SJCRH30 (cell line): Measurements from ENCODE around the gene VAPA. TPM values are rescaled to one million over a fixed set of nuclear protein-coding genes. Genes with fewer than 3 reads are reported as not detected.
A peak's percentile ranks its signal among the peaks of the same experiment; 100 is the strongest.

Source experiments
- DNase-seq, 2 experiments: peaks; one replicate each; pipeline ENCODE4 v3.0.0-alpha.2; 2015 to 2020
- H3K27ac ChIP-seq: fragments of 250-450 bp; sonication (Bioruptor Pico); 2 replicates; pipeline ENCODE4 v1.5.1; 2020; ENCODE audit warnings: mild to moderate bottlenecking, moderate library complexity
- H3K27me3 ChIP-seq: fragments of 250-450 bp; sonication (Bioruptor Pico); 2 replicates; pipeline ENCODE4 v1.5.1; 2020; ENCODE audit warnings: mild to moderate bottlenecking, moderate library complexity
- H3K36me3 ChIP-seq: fragments of 250-450 bp; sonication (Bioruptor Pico); 2 replicates; pipeline ENCODE4 v1.5.1; 2020; ENCODE audit warnings: mild to moderate bottlenecking, moderate library complexity
- H3K4me1 ChIP-seq: fragments of 250-450 bp; sonication (Bioruptor Pico); 2 replicates; pipeline ENCODE4 v1.5.1; 2020; ENCODE audit warnings: mild to moderate bottlenecking, moderate library complexity
- H3K4me3 ChIP-seq: fragments of 250-450 bp; sonication (Bioruptor Pico); 2 replicates; pipeline ENCODE4 v1.5.1; 2020; ENCODE audit warnings: mild to moderate bottlenecking, moderate library complexity
- H3K9me3 ChIP-seq: fragments of 250-450 bp; sonication (Bioruptor Pico); replicated peaks from 2 replicates; pipeline ENCODE4 v1.5.1; 2020; ENCODE audit warnings: mild to moderate bottlenecking, moderate library complexity
- total RNA-seq: library from RNA; depleted of rRNA; stranded (reverse); fragments of >200 nt; shearing (Covaris generic); gene quantifications from 2 replicates; pipeline ENCODE4 v1.2.3, GENCODE V29; 2014; rRNA removed

Gene VAPA
- total RNA-seq, 1 experiment from 2014 or later, result 154 TPM

GRCh38 chr18:9995631-9996030 lies 81.8 kb downstream of the VAPA start:
- H3K27ac ChIP-seq, result no peak overlapping the region
- H3K9me3 ChIP-seq, result peaks cover 4% of the 10 kb centered on the region; the same call in 1 of the 2 replicates
- H3K4me1 ChIP-seq, result no peaks in the 10 kb centered on the region
- no peaks in the 10 kb centered on the region for H3K27me3 ChIP-seq
- no peak for DNase-seq
- no peak overlapping the region for H3K4me3 ChIP-seq
- H3K36me3 ChIP-seq, result no peaks in the 10 kb centered on the region

GRCh38 chr18:9996094-9996493 lies 82.3 kb downstream of the VAPA start:
- Histone ChIP-seq H3K9me3 (peaks cover 4% of the 10 kb centered on the region; the same call in 1 of the 2 replicates), H3K36me3 (no peaks in the 10 kb centered on the region), H3K4me3 (no peak overlapping the region), H3K27me3 (no peaks in the 10 kb centered on the region), H3K4me1 (no peaks in the 10 kb centered on the region), H3K27ac (no peak overlapping the region)
- no peak for DNase-seq

GRCh38 chr18:9997711-9998110 lies 83.9 kb downstream of the VAPA start:
- no peaks in the 10 kb centered on the region for H3K4me1 ChIP-seq
- no peaks in the 10 kb centered on the region for H3K36me3 ChIP-seq
- H3K9me3 ChIP-seq, result peaks cover 4% of the 10 kb centered on the region; the same call in 1 of the 2 replicates
- no peak overlapping the region for H3K4me3 ChIP-seq
- no peak for DNase-seq
- no peaks in the 10 kb centered on the region for H3K27me3 ChIP-seq
- no peak overlapping the region for H3K27ac ChIP-seq

GRCh38 chr18:9998330-9998729 lies 84.5 kb downstream of the VAPA start:
- DNase-seq, result no peak
- H3K27me3 ChIP-seq, result no peaks in the 10 kb centered on the region
- H3K4me3 ChIP-seq, result no peak overlapping the region
- peaks cover 4% of the 10 kb centered on the region; the same call in 1 of the 2 replicates for H3K9me3 ChIP-seq
- H3K27ac ChIP-seq, result no peak overlapping the region
- H3K4me1 ChIP-seq, result no peaks in the 10 kb centered on the region
- H3K36me3 ChIP-seq, result no peaks in the 10 kb centered on the region

DNA sequence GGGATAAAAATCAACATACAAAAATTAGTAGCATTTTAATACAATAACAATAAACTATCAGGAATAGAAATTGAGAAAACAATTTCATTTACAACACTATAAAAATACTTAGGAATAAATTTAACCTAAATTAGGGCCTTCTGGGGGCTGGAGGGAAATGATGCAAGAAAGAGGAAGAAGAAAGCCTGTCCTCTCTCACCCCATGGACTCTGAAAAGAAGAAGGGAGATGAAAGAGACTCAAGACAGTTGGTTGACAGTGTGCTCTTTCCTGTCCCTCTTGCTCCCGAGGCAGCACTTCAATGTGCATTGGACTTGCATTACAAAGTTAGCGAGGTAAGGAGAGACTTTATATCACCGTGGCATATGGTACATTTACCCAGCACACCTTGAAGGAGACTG lies 88.5 kb downstream of the VAPA start:
- Histone ChIP-seq H3K4me1 (no peaks in the 10 kb centered on the region), H3K4me3 (no peak overlapping the region), H3K36me3 (no peaks in the 10 kb centered on the region), H3K9me3 (peaks cover 4% of the 10 kb centered on the region; the same call in 1 of the 2 replicates), H3K27ac (no peak overlapping the region), H3K27me3 (no peaks in the 10 kb centered on the region)
- no peak for DNase-seq

DNA sequence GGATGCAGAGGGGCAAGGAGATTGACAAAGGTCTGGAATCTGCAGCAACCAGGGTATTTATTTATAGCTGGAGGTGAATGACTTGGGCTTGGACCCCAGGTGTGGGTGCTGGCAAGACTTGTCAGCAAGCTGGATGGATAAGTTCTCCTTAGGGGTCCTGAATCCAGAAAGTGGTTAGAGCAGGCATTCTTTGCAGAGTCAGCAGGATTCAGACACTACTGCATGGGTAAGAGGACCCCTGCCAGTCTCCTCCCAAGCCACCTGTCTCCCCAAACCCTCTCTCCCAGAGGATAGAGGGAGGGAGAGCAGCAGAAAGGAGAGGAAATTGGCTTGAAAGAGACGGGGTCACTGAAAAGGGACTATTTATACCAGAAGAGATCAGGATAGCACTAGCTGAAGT lies 89.5 kb downstream of the VAPA start:
- no peak for DNase-seq
- H3K27ac ChIP-seq, result no peak overlapping the region
- no peaks in the 10 kb centered on the region for H3K4me1 ChIP-seq
- no peaks in the 10 kb centered on the region for H3K36me3 ChIP-seq
- H3K4me3 ChIP-seq, result no peak overlapping the region
- H3K27me3 ChIP-seq, result no peaks in the 10 kb centered on the region
- peaks cover 4% of the 10 kb centered on the region; the same call in 1 of the 2 replicates for H3K9me3 ChIP-seq

- H3K9me3 ChIP-seq, result no peaks in the 10 kb centered on the region
- H3K4me3 ChIP-seq, result no peak overlapping the region
- H3K27me3 ChIP-seq, result no peaks in the 10 kb centered on the region
- no peak overlapping the region for H3K27ac ChIP-seq
- H3K36me3 ChIP-seq, result no peaks in the 10 kb centered on the region
- no peak for DNase-seq
- no peaks in the 10 kb centered on the region for H3K4me1 ChIP-seq
Measured at GRCh38 chr18:10003866-10004265, 90.0 kb downstream of the VAPA start.

- H3K36me3 ChIP-seq, result no peaks in the 10 kb centered on the region
- no peak overlapping the region for H3K4me3 ChIP-seq
- H3K27ac ChIP-seq, result no peak overlapping the region
- H3K9me3 ChIP-seq, result no peaks in the 10 kb centered on the region
- peaks cover 5% of the 10 kb centered on the region; the same call in 1 of the 2 replicates for H3K4me1 ChIP-seq
- peak in 1 of 2 experiments; percentile 7 for DNase-seq
- H3K27me3 ChIP-seq, result no peaks in the 10 kb centered on the region
Measured at GRCh38 chr18:10006311-10006893, 92.6 kb downstream of the VAPA start.

DNA sequence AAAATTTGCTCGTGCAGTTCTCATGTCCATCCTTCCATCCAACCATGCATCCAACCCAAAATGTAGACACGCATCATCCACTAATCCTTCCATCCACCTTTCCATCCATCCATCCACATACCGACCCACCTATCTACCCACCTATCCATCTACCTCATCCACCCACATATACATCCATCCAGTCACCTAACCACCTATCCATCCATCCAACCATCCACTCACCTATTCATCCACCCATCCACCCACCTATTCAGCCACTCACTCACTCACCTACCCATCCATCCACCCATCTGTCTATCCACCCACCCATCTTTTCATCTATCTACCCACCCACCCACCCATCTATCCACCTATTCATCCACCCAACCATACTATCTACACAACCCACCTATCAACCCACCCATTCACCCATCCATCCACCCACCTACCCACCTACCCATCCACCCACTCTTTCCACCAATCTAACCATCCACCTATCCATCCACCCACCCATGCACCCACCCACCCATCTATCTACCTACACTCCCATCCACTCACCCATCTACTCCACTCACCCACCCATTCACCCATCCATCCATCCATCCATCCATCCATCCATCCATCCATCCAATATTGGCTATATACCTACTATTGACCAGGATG lies 94.3 kb downstream of the VAPA start:
- Histone ChIP-seq H3K27ac (no peak overlapping the region), H3K27me3 (no peaks in the 10 kb centered on the region), H3K9me3 (no peaks in the 10 kb centered on the region), H3K36me3 (no peaks in the 10 kb centered on the region), H3K4me1 (peaks cover 5% of the 10 kb centered on the region; the same call in 1 of the 2 replicates), H3K4me3 (no peak overlapping the region)
- DNase-seq, result no peak

Other genes with a start within 250 kb of the VAPA start
- gene RAB31, start 205.7 kb upstream of the VAPA start, total RNA-seq, result 7.1 and 8.1 TPM in 2 replicates
- 0.06 and 0.08 TPM in 2 replicates for gene TXNDC2, start 28.0 kb upstream of the VAPA start, total RNA-seq